PC-9 (cell line): ENCODE results near the gene DNAJB14. TPM values are rescaled to one million over a fixed set of nuclear protein-coding genes. Genes with fewer than 3 reads are reported as not detected.
A peak's percentile ranks its signal among the peaks of the same experiment; 100 is the strongest.

Experiments
- BruUV-seq: library from RNA; stranded (reverse); fragments of 400-500 nt; replicated peaks from 2 replicates; lab custom pipeline; 2021; lab: Mats Ljungman, UMichigan
- CTCF ChIA-PET: fragments of 300-600 bp; sonication (Branson Sonifier 250); formaldehyde crosslinking; loops from one replicate; lab custom pipeline; 2022; ENCODE audit warnings: antibody characterized with exemption; lab: Charles Lee
- POLR2A ChIA-PET: fragments of 300-600 bp; sonication (Branson Sonifier 250); formaldehyde crosslinking; loops from one replicate; lab custom pipeline; 2022; ENCODE audit warnings: antibody characterized with exemption; ENCODE audit not compliant: unreplicated experiment; lab: Charles Lee
- DNase-seq, 2 experiments: peaks; one replicate each; pipeline versions ENCODE4 v3.0.0 to v3.0.0-alpha.2; 2015 to 2022; ENCODE audit warnings: mixed read lengths in 1 of 2
- H2AFZ ChIP-seq: fragments of 200-600 bp; sonication (generic); 2 replicates; pipeline ENCODE4 v1.8.1; 2017; ENCODE audit warnings: antibody characterized with exemption
- H3F3A ChIP-seq: fragments of 200-600 bp; sonication (generic); 2 replicates; pipeline ENCODE4 v1.8.1; 2017; ENCODE audit warnings: antibody characterized with exemption, mild to moderate bottlenecking, low read depth; ENCODE audit not compliant: insufficient read depth
- H3K27ac ChIP-seq: fragments of 200-600 bp; sonication (generic); 2 replicates; pipeline ENCODE4 v1.6.1; 2016; ENCODE audit warnings: mixed run types
- H3K27me3 ChIP-seq: fragments of 200-600 bp; sonication (generic); 2 replicates; pipeline ENCODE4 v1.6.1; 2016; ENCODE audit warnings: low read depth, mixed run types; ENCODE audit not compliant: insufficient read depth
- H3K36me3 ChIP-seq: fragments of 200-600 bp; sonication (generic); 2 replicates; pipeline ENCODE4 v1.6.1; 2016; ENCODE audit warnings: low read depth, mixed run types
- H3K4me1 ChIP-seq: fragments of 200-600 bp; sonication (generic); replicated peaks from 2 replicates; pipeline ENCODE4 v1.6.1; 2016; ENCODE audit warnings: mixed run types; ENCODE audit not compliant: insufficient read depth
- H3K4me2 ChIP-seq: fragments of 200-600 bp; sonication (generic); 2 replicates; pipeline ENCODE4 v1.6.1; 2017; ENCODE audit warnings: mixed run types
- H3K4me3 ChIP-seq: fragments of 200-600 bp; sonication (generic); 2 replicates; pipeline ENCODE4 v1.6.1; 2016; ENCODE audit warnings: mixed run types
- H3K79me2 ChIP-seq: fragments of 200-600 bp; sonication (generic); 2 replicates; pipeline ENCODE4 v1.6.1; 2017; ENCODE audit warnings: low read depth, mixed run types
- H3K9me2 ChIP-seq: fragments of 200-600 bp; sonication (generic); 2 replicates; pipeline ENCODE4 v1.8.1; 2017; ENCODE audit warnings: mild to moderate bottlenecking; ENCODE audit not compliant: insufficient read depth
- H3K9me3 ChIP-seq: fragments of 200-600 bp; sonication (generic); 2 replicates; pipeline ENCODE4 v1.8.1; 2016; ENCODE audit warnings: low read depth; ENCODE audit not compliant: insufficient read depth
- H4K20me1 ChIP-seq: fragments of 200-600 bp; sonication (generic); 2 replicates; pipeline ENCODE4 v1.8.1; 2017; ENCODE audit not compliant: insufficient read depth
- EZH2 ChIP-seq: fragments of 200-600 bp; sonication (generic); IDR thresholded peaks from 2 replicates; pipeline ENCODE4 v1.8.0; 2017; ENCODE audit warnings: antibody characterized with exemption, low read depth
- intact Hi-C: fragments of 100-400 bp; cut with micrococcal nuclease; formaldehyde crosslinking; loops from one replicate; pipeline ENCODE4 v1.10.0; 2022; ENCODE audit not compliant: unreplicated experiment
- total RNA-seq: library from RNA; stranded (reverse); gene quantifications from 2 replicates; pipeline ENCODE4 v1.2.3, GENCODE V29; 2021
- TF ChIP-seq, protein P1 (sequence below): fragments of 200-600 bp; sonication (generic); conservative IDR thresholded peaks from 2 replicates; pipeline ENCODE4 v1.6.1; 2017; ENCODE audit warnings: mixed run types, antibody characterized with exemption, mild to moderate bottlenecking, moderate library complexity

The DNAJB14 gene
- total RNA-seq, 1 experiment from 2014 or later, result 28.6 TPM

DNA sequence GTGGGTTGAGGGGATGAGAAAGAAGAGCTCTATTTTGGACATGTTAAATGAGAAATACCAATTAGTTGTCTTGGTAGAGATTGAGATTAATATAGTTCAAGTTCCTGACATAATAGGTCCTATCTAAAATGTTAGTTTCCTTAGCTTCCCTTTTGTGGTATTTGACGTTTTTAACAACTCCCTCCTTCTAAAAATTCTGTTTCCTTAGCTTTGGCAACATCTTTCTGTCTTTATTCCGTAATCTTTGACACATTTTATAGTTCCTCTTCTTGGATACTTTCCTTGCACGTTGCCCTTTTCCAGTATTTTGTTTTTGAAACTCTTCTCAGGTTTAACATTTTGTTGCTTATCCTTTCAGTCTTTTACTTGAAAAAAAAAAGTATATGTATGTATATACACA is 89.1 kb downstream of the DNAJB14 start:
- H3K9me3 ChIP-seq, result no peaks in the 10 kb centered on the region
- H3K79me2 ChIP-seq, result no peaks in the 10 kb centered on the region
- H3K36me3 ChIP-seq, result peaks cover 4% of the 10 kb centered on the region; the same call in 1 of the 2 replicates
- no peaks in the 10 kb centered on the region for H4K20me1 ChIP-seq
- ChIA-PET CTCF (no interaction called here), POLR2A (no interaction called here)
- intact Hi-C loops, result no loop called here
- H3F3A ChIP-seq, result no peaks in the 10 kb centered on the region; the same call in 1 of the 2 replicates
- no peak overlapping the region for H2AFZ ChIP-seq
- H3K27me3 ChIP-seq, result no peaks in the 10 kb centered on the region
- TF ChIP-seq, protein P1, sequence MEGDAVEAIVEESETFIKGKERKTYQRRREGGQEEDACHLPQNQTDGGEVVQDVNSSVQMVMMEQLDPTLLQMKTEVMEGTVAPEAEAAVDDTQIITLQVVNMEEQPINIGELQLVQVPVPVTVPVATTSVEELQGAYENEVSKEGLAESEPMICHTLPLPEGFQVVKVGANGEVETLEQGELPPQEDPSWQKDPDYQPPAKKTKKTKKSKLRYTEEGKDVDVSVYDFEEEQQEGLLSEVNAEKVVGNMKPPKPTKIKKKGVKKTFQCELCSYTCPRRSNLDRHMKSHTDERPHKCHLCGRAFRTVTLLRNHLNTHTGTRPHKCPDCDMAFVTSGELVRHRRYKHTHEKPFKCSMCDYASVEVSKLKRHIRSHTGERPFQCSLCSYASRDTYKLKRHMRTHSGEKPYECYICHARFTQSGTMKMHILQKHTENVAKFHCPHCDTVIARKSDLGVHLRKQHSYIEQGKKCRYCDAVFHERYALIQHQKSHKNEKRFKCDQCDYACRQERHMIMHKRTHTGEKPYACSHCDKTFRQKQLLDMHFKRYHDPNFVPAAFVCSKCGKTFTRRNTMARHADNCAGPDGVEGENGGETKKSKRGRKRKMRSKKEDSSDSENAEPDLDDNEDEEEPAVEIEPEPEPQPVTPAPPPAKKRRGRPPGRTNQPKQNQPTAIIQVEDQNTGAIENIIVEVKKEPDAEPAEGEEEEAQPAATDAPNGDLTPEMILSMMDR, result no peak
- TF ChIP-seq EZH2, result no peak
- DNase-seq, result no peak
- peaks cover 14% of the 10 kb centered on the region; the same call in 1 of the 2 replicates for H3K4me1 ChIP-seq
- no peak overlapping the region for H3K4me3 ChIP-seq
- H3K27ac ChIP-seq, result no peak overlapping the region
- no peak overlapping the region for H3K4me2 ChIP-seq
- BruUV-seq, result no TSS peak
- no peaks in the 10 kb centered on the region; the same call in 1 of the 2 replicates for H3K9me2 ChIP-seq

GRCh38 chr4:99856166-99856565 is 90.3 kb downstream of the DNAJB14 start:
- H3K4me2 ChIP-seq, result peak overlapping the region; percentile 8; the same call in 1 of the 2 replicates
- no peak for TF ChIP-seq EZH2
- TF ChIP-seq, protein P1, result no peak
- no peak overlapping the region for H2AFZ ChIP-seq
- no peaks in the 10 kb centered on the region; the same call in 1 of the 2 replicates for H3F3A ChIP-seq
- ChIA-PET CTCF (no interaction called here), POLR2A (no interaction called here)
- peak overlapping the region; percentile 31; the same call in 1 of the 2 replicates for H3K27ac ChIP-seq
- H3K9me3 ChIP-seq, result no peaks in the 10 kb centered on the region
- BruUV-seq, result no TSS peak
- no peaks in the 10 kb centered on the region; the same call in 1 of the 2 replicates for H3K9me2 ChIP-seq
- H4K20me1 ChIP-seq, result no peaks in the 10 kb centered on the region
- H3K79me2 ChIP-seq, result no peaks in the 10 kb centered on the region
- peaks cover 4% of the 10 kb centered on the region; the same call in 1 of the 2 replicates for H3K36me3 ChIP-seq
- no peak overlapping the region for H3K4me3 ChIP-seq
- no peaks in the 10 kb centered on the region for H3K27me3 ChIP-seq
- DNase-seq, result peak in 1 of 2 experiments; percentile 69
- intact Hi-C loops, result no loop called here
- peaks cover 14% of the 10 kb centered on the region; the same call in 1 of the 2 replicates for H3K4me1 ChIP-seq

- POLR2A ChIA-PET, result no interaction called here
- Histone ChIP-seq H3K27me3 (no peaks in the 10 kb centered on the region), H3K79me2 (no peaks in the 10 kb centered on the region), H2AFZ (no peak overlapping the region), H3F3A (no peaks in the 10 kb centered on the region; the same call in 1 of the 2 replicates), H3K27ac (peak overlapping the region; percentile 31; the same call in 1 of the 2 replicates), H3K4me1 (peaks cover 14% of the 10 kb centered on the region; the same call in 1 of the 2 replicates), H3K4me2 (no peak overlapping the region), H3K36me3 (peaks cover 4% of the 10 kb centered on the region; the same call in 1 of the 2 replicates), H3K4me3 (no peak overlapping the region), H3K9me2 (no peaks in the 10 kb centered on the region; the same call in 1 of the 2 replicates), H4K20me1 (no peaks in the 10 kb centered on the region), H3K9me3 (no peaks in the 10 kb centered on the region)
- TF ChIP-seq EZH2, result no peak
- TF ChIP-seq, protein P1, result no peak
- DNase-seq, result no peak
- CTCF ChIA-PET, result no interaction called here
- no TSS peak for BruUV-seq
- intact Hi-C loops, result no loop called here
These were observed 90.7 kb downstream of the DNAJB14 start for GRCh38 chr4:99855678-99856077.
